22Rv1 (cell line): ENCODE measurements around the gene ZNF785.

Experiments used
- CTCF ChIP-seq: fragments of 450-650 bp; IDR thresholded peaks from 2 replicates; pipeline ENCODE4 v1.5.1; 2017; ENCODE audit warnings: mild to moderate bottlenecking
- ZFX ChIP-seq: fragments of 450-650 bp; IDR thresholded peaks from 2 replicates; pipeline ENCODE4 v1.6.1; 2017; ENCODE audit warnings: antibody characterized with exemption, borderline replicate concordance

DNA sequence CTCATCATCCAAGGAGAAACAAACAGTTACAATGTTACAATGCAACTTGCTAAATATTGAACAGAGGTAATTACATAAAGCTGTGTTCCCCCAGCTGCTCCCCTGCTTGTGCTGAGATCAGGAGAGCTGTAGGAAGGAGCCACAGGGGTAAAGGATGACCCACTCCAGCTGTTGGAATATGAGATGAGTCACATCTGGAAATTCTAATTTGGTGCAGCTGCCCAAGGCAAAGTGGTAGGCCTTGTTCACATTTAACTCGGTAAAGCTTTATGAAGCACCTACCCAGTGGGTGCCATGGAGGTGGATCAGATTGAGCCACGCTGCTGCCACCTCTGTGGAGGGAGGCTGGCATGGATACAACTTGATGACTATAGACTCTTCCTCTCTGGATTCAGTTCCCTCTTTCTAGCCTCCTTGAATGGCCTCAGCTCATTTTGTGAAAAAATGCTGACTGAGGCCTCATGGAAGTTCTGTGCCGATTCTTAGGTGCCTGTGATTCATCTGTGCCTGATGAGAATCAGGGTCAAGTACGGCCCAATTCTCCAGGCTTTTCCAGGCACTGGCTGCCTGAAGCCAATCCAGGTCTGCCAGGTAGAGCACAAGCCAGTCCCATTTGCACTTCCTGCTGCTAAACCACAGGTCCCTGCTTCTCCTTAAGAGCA is 17.2 kb upstream of the ZNF785 start:
- no peak for TF ChIP-seq CTCF
- no peak for TF ChIP-seq ZFX
